NCI-H526 (cell line): ENCODE results near the gene RNF157.
"Not testable (repeated sequence)": the region's sequence is repeated elsewhere in the genome, so short reads cannot be mapped to it uniquely, and the experiment has no call there.

Experiments used
- DNase-seq, 2 experiments: peaks; one replicate each; lab custom pipeline; 2025; lab: John Stamatoyannopoulos, UW

RNF157 gene

DNA sequence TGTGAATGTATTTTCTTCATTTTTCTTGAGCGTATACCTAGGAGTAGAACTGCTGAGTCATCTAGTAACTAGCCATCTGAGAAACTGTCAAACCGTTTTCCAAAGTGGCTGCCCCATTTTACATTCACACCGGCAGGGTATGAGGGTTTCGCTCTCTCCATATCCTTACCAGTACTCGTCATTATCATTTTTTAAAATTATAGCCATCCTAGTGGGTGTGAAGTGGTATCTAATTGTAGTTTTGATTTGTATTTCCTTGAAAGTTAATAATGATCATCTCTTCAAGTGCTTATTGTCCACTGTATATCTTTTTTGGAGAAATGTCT, 6.0 kb downstream of the RNF157 start:
- no peak for DNase-seq

DNA sequence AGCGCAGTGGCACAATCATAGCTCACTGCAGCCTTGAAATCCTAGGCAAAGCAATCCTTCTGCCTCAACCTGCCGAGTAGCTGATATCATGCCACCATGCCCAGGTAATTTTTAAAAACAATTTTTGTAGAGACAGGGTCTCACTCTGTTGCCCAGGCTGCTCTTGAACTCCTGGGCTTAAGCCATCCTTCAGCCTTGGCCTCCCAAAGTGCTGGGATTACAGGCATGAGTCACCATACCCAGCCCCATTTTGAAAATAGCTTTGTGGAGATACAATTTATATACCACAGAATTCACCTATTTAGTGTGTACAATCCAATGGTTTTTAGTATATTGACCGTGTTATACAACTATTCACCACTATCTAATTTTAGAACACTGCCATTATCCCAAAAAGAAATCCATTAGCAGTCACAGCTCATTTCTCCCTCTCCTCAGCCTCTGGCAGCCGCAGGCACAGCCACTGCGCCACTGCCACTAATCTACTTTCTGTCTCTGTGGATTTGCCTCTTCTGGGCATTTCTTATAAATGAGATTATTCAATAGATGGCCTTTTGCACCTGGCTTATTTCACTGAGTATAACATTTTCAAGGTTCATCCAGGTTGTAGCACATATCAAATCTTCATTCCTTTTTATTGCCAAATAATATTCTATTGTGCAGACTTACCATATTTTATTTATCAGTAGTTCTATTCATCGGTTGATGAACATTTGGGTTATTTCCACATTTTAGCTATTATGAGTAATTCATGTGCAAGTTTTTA, 6.5 kb downstream of the RNF157 start:
- no peak for DNase-seq

DNA sequence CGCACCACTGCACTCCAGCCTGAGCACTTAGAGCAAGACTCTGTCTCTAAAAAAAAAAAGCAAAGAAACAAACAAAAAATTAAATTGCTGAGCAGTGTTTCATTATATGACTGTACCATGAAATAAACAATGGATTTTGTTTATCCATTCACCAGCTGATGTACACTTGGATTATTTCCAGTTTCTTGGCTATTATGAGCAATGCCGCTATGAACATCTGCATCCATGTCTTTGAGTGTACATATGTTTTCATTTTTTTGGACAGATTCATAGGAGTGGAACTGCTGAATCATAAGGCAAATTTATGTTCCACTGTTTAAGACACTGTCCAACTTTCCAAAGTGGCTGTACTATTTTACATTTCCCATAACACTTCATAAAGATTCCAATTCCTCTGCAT, 8.0 kb downstream of the RNF157 start:
- DNase-seq: no peak

GRCh38 chr17:76226749-76227148, 13.5 kb downstream of the RNF157 start:
- DNase-seq: not testable (repeated sequence)

DNA sequence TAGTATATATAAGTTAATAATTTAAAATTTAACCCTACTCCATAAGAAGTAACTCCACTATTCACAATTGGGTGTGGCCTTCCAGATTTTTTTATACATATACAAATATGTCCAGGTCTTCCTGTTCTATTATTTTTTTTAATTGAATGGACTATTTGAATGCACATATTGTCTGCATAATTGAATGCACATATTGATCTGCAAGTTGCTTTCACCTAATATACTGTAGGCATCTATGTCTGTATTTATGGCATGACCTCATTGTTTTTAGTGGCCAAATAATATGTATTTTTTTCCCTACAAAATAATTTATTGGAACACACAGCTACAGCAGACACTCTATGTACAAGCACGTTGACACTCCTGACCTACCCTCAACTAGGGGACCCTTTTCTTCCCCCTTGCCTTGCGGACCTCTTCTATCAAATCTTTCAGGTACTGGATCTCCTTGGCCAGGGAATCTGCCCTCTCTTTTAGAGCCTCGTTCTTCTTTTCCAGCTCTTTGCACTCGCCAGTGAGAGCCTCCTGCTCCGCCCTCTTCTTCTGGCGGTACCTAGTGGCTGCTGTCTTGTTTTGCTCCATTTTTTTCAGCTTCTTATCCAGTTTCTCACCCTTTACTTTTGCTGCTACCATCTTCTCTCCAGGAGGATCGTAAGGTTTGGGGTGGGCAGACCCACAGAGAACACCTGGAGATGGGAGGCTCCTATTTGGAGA, 14.8 kb downstream of the RNF157 start:
- DNase-seq: not testable (repeated sequence)

DNA sequence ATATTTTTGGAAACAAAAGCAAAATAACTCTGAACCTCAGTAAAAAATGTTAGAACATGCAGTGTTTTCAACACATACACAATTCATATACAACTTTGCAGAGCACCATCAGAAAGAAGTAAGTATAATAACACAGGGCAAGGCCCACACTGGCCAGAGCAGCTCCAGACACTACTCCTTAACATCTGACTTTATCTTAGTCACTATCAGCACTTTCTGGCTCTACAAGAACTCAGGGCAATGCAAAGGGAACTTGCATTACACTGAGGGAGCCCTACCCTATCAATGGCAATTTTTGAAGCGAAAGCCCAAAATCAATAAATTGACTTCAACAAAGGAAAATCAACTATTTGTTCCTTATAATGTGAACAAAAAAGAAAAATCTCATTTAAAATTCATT, 16.5 kb downstream of the RNF157 start:
- no peak for DNase-seq

DNA sequence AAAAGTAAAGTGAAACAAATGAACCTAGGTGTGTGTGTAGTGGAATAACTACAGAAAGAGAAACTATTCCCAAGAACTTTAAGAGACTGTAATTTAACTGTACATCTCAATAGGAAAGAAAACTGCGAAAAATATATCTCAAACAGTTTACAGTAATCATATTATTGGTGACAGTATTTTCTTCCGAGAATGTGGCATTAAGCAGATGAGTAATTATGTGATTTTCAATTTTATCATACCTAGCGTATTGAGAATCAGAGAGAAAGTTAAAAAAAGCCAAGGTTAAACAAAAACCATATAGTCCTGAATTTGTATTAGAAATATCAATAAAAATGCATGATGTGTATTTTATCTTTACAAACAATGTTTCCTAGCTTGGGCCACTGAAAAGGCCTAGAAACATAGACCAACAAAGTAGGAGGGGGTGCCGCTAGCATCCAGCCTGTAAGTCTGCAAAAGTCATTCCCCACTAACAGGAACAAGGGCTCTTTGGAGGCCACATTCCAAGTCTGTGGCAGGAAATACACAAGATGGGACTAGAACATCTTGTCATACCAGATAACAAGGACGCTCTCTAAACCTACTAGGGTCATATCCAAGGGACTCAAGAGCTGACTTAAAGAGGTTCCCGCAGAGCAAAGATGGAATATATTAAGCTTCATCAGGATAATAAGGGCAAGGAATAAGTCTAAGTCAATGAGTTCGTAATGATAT, 20.5 kb downstream of the RNF157 start:
- DNase-seq: no peak

- no peak for DNase-seq
Measured at GRCh38 chr17:76217081-76217480, 23.2 kb downstream of the RNF157 start.

DNA sequence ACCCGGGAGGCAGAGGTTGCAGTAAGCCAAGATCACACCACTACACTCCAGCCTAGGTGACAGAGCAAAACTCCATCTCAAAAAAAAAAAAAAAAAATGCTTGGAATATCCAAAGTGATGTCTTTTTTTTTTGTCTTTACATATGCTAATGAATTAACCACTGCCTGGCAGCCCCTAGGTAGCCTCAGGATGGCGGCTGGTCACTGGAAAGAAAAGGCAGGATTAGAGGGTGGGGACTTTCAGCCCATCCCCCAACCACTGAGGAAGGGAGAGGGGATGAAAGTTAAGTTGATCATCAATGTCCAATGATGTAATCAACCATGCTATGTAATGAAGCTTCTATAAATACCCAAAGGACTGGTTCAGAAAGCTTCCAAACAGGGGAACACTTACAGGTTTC, 26.8 kb downstream of the RNF157 start:
- DNase-seq: no peak

GRCh38 chr17:76208120-76208519, 32.2 kb downstream of the RNF157 start:
- no peak for DNase-seq

DNA sequence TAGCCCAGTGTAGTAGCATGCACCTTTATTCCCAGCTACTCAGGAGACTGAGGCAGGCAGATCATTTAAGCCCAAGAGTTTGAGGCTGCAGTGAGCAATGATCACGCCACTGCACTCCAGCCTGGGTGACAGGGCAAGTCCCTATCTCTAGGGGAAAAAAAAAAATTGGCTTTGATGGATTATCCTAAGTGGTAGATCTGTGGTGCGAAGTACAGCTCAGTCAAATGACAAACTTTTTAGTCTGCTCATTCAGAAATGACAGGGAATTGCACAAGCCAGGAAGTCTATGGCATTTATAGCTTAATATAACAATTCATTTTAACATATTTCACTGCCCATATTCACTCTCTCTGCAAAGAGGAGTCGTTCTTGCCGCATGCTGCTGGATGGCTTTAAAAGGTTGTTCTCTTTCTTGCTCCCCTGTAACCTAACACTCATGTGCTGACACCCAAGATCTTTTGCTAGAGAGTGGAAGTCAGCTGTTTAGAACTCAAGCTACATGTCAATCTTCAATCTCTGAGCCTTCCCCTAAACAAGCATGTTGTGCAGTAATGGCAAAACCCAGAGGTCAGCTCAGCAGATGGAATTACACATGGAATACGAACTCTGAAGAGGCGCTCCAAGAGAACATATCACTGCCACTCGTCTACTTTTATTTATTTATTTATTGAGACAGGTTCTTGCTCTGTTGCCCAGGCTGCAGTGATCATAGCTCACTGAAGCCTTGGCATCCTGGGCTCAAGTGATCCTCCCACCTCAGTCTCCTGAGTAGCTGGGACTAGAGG, 32.8 kb downstream of the RNF157 start:
- DNase-seq: no peak

- not testable (repeated sequence) for DNase-seq
Measured at GRCh38 chr17:76205542-76206144, 34.6 kb downstream of the RNF157 start.

DNA sequence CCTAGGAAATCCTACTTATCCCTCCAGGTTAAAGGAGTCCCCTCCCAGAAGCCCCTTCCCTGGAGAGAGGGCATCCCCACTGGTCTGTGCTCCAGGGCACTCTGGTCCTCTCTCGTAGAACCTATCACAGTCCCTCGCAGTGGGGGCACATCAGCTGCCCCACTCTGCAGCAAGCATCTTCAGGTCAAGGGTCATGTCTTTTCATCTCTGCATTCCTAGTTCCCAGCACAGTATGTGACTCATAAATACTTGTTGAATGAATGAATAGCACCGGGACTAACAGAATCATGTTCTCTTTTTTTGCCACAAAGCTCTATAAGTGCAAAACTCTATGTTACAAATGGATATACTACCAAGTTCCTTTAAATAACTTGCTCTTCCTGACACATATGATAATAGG, 36.0 kb downstream of the RNF157 start:
- DNase-seq: no peak

DNA sequence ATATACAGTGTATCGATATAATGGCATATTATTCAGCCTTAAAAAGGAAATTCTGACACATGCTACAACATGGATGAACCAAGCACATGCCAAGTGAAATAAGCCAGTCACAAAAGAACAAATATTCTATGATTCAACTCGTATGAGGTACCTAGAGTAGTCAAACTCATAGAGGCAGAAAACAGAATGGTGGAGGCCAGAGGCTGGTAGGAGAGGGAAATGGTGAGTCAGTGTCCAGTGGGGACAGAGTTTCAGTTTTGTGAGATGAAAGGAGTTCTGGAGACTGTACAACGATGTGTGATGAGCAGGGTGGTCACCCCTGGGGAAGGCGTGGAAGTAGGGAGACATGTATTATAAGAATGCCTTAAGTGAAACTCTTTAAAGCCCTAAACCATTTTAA, 39.9 kb downstream of the RNF157 start:
- DNase-seq: no peak

- DNase-seq: no peak
Measured at GRCh38 chr17:76199469-76199868, 40.8 kb downstream of the RNF157 start.

DNA sequence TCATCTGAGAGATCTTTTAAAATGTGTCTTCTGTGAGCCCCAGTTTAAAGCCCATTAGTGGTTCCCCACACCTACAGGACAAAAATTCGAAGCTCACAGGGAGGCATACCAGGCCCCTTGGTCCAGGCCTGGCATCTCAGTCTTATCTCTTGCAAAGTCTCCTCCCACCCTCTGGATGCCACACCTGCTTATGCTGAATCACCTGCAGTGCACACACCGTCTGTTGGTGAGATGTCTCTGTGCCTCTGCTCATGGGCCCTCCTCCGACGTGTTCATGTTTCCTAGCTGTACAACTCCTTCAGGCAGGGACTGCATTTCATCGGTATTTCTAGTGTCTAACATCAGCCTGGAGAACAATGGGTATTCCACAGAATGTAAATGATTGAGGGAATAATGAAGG, 41.6 kb downstream of the RNF157 start:
- no peak for DNase-seq

DNA sequence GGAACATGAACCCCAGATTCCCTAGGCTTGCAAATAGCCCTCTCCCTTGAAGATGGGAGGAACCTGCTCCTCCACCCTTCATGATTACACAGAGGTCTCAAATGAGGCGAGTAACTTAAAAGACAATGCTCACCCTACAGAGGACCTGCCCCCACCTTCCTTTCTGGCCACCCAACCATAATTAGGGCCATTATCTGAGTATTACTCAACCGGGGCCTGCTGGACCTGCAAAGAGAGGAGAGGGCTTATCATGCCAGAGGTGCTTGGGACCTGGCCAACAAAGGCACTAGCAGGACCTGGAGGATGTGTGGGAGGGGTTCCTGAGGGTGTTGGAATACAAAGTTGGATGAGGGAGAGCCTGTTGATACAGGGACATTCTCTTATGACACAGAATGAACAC, 42.4 kb downstream of the RNF157 start:
- DNase-seq: no peak

DNA sequence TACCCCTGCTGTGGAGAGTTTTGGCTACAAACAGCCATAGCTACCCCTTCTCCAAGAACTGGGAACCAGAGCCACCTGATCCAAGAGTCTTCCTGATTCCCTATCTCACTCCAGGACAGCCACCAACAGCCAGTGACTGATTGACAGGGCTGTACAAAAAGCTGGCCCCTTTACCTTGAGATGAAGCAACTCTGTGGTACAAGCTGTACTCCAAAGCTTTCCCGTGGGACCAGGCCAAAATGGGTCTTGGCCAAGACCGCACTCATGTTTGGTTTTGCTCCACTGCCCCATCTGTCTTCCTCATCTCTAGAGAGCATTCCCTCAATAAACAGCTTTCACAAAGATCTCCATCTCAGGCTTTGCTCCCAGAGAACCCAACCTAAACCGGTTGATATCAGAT, 43.6 kb downstream of the RNF157 start:
- DNase-seq: no peak

GRCh38 chr17:76195281-76196096, 44.8 kb downstream of the RNF157 start:
- DNase-seq: no peak

- no peak for DNase-seq
Measured at GRCh38 chr17:76193591-76193990, 46.7 kb downstream of the RNF157 start.

DNA sequence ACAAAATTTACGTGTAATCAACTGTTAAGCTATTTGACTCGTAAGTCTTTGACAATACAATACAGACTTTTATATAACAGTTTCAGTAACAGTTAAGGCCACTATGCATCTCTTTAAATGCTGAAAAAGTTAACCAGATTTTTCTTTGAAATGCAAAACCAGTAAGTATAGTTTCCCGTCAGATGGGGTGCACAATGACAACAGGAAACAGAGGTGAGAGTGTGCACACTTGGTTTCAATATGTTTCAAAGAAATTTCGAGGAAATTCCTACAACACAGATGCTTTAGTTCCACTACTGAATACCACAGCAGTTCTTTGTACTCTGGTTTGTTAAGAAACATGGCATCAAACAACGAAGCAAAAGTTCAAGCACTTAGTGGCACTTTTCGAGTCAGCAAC, 48.4 kb downstream of the RNF157 start:
- no peak for DNase-seq
